Cardiac fibroblast (primary cell): ENCODE data around the gene EEFSEC.
A peak's percentile ranks its signal among the peaks of the same experiment; 100 is the strongest.

Source experiments
- DNase-seq, 2 donors: peaks; one replicate each; pipeline versions ENCODE4 v3.0.0 to v3.0.0-alpha.2; 2010; ENCODE audit warnings: low read depth in 2 of 2
- H3K4me3 ChIP-seq, 2 donors: replicated peaks in 1 of 2; 1 replicate in 1 of 2; 2 replicates in 1 of 2; pipeline ENCODE4 v1.5.1; 2011; ENCODE audit warnings: low read depth in 2 of 2, low read length in 2 of 2, mild to moderate bottlenecking in 2 of 2, moderate library complexity in 1 of 2
- CTCF ChIP-seq: IDR thresholded peaks from one replicate; pipeline ENCODE4 v1.5.1; 2011; ENCODE audit warnings: low read depth, mild to moderate bottlenecking, low read length, inconsistent platforms

Gene EEFSEC

GRCh38 chr3:128238184-128238489 is 84.9 kb downstream of the EEFSEC start:
- no peak for DNase-seq
- no peak overlapping the region for H3K4me3 ChIP-seq
- TF ChIP-seq CTCF, result no peak

GRCh38 chr3:128239304-128239703 is 86.0 kb downstream of the EEFSEC start:
- no peak overlapping the region for H3K4me3 ChIP-seq
- no peak for DNase-seq
- no peak for TF ChIP-seq CTCF

- no peak overlapping the region for H3K4me3 ChIP-seq
- no peak for TF ChIP-seq CTCF
- no peak for DNase-seq
These were observed 87.0 kb downstream of the EEFSEC start for GRCh38 chr3:128240232-128240631.

GRCh38 chr3:128241741-128242140 is 88.5 kb downstream of the EEFSEC start:
- TF ChIP-seq CTCF, result no peak
- H3K4me3 ChIP-seq, result no peak overlapping the region
- DNase-seq, result no peak

GRCh38 chr3:128242818-128243601 is 89.7 kb downstream of the EEFSEC start:
- TF ChIP-seq CTCF, result no peak
- DNase-seq, result peak in 1 of 2 donors; percentile 68
- H3K4me3 ChIP-seq, result no peak overlapping the region

GRCh38 chr3:128243602-128244504 is 90.6 kb downstream of the EEFSEC start:
- no peak for DNase-seq
- no peak for TF ChIP-seq CTCF
- no peak overlapping the region for H3K4me3 ChIP-seq
